Gastroesophageal sphincter (tissue), 4 donors: ENCODE measurements around the gene TMEM26. TPM values are rescaled to one million over a fixed set of nuclear protein-coding genes. Genes with fewer than 3 reads are reported as not detected.

ENCODE experiments used
- ATAC-seq: fragments of 150-250 bp; one replicate; pipeline ENCODE4 v1.9.1; 2016; ENCODE audit warnings: mild to moderate bottlenecking, moderate library complexity
- H3K27ac ChIP-seq, 4 donors: fragments of 200-600 bp; sonication (generic) in 3 of 4; 1 replicate in 3 of 4; 2 replicates in 1 of 4; pipeline ENCODE4 v1.5.1; 2016 to 2019
- H3K27me3 ChIP-seq: fragments of 200-600 bp; sonication (generic); one replicate; pipeline ENCODE4 v1.5.1; 2019
- H3K36me3 ChIP-seq, 2 donors: fragments of 200-600 bp; sonication (generic); one replicate each; pipeline ENCODE4 v1.5.1; 2019; ENCODE audit warnings: control low read depth in 1 of 2
- H3K4me1 ChIP-seq, 3 donors: fragments of 200-600 bp; sonication (generic); 1 replicate in 2 of 3; 2 replicates in 1 of 3; pipeline ENCODE4 v1.5.1; 2016 to 2019; ENCODE audit warnings: control low read depth in 2 of 3
- H3K4me3 ChIP-seq, 2 donors: fragments of 200-600 bp; sonication (generic); one replicate each; pipeline ENCODE4 v1.5.1; 2019; ENCODE audit warnings: mild to moderate bottlenecking in 1 of 2, moderate library complexity in 1 of 2
- H3K9me3 ChIP-seq, 3 donors: fragments of 200-600 bp; sonication (generic); one replicate each; pipeline ENCODE4 v1.5.1; 2017 to 2019; ENCODE audit warnings: control low read depth in 2 of 3
- CTCF ChIP-seq, 4 experiments: fragments of 200-600 bp in 2 of 4; fragments of 450-650 bp in 2 of 4; sonication (generic) in 1 of 4; IDR thresholded peaks; one replicate each; pipeline ENCODE4 v1.5.1; 2017 to 2019; ENCODE audit warnings: antibody characterized with exemption in 4 of 4, mild to moderate bottlenecking in 2 of 4, moderate library complexity in 2 of 4
- EP300 ChIP-seq: sonication (generic); formaldehyde crosslinking; IDR thresholded peaks from one replicate; pipeline ENCODE4 v1.6.1; 2017; ENCODE audit warnings: antibody characterized with exemption, mild to moderate bottlenecking
- POLR2A ChIP-seq, 2 donors: fragments of 450-650 bp; IDR thresholded peaks; one replicate each; pipeline ENCODE4 v1.6.1; 2017; ENCODE audit warnings: antibody characterized with exemption in 2 of 2, mild to moderate bottlenecking in 2 of 2, moderate library complexity in 1 of 2
- POLR2AphosphoS5 ChIP-seq: sonication (generic); formaldehyde crosslinking; IDR thresholded peaks from one replicate; pipeline ENCODE4 v1.6.1; 2017; ENCODE audit warnings: antibody characterized with exemption
- WGBS, 2 donors: methylation state at CpG; one replicate each; pipeline ENCODE4 v1.1.5; 2018; ENCODE audit warnings: low coverage in 1 of 2; 5-methylcytosine and 5-hydroxymethylcytosine counted together
- total RNA-seq, 4 donors: library from RNA; depleted of rRNA; stranded (reverse); fragments of >200 nt; gene quantifications; one replicate each; pipeline ENCODE4 v1.1.0, GENCODE V29; 2016

Gene TMEM26
- total RNA-seq, 4 donors from 2014 or later: 0.12 to 1.7 (median 0.40) TPM; not detected in 1

- Histone ChIP-seq H3K4me3 (no peak overlapping the region), H3K9me3 (no peaks in the 10 kb centered on the region), H3K27me3 (no peaks in the 10 kb centered on the region), H3K4me1 (no peaks in the 10 kb centered on the region), H3K27ac (no peak overlapping the region), H3K36me3 (no peaks in the 10 kb centered on the region)
- TF ChIP-seq POLR2AphosphoS5 (no peak), EP300 (no peak), CTCF (IDR thresholded peaks at IDR 0.05) (no peak), POLR2A (IDR thresholded peaks at IDR 0.05) (no peak)
- WGBS, 2 donors: 62 to 65% methylated on average over 2 of the region's 2 CpGs
- no peak for ATAC-seq
Measured at GRCh38 chr10:61438141-61438988, 14.8 kb downstream of the TMEM26 start.

GRCh38 chr10:61423178-61423577 is 30.0 kb downstream of the TMEM26 start:
- no peak for ATAC-seq
- H3K9me3 ChIP-seq: peaks cover 0 to 50% (median 0%) of the 10 kb centered on the region in 3 donors
- no peak overlapping the region for H3K27ac ChIP-seq
- no peaks in the 10 kb centered on the region for H3K36me3 ChIP-seq
- no peak overlapping the region for H3K4me3 ChIP-seq
- no peak for TF ChIP-seq CTCF (IDR thresholded peaks at IDR 0.05)
- no peak for TF ChIP-seq POLR2AphosphoS5
- no peak for TF ChIP-seq EP300
- no peak for TF ChIP-seq POLR2A (IDR thresholded peaks at IDR 0.05)
- H3K27me3 ChIP-seq: no peaks in the 10 kb centered on the region
- H3K4me1 ChIP-seq: no peaks in the 10 kb centered on the region
- 83 to 100% methylated on average over 1 of the region's 1 CpG for WGBS, 2 donors

- H3K4me1 ChIP-seq: no peaks in the 10 kb centered on the region
- H3K27ac ChIP-seq: no peak overlapping the region
- TF ChIP-seq CTCF (IDR thresholded peaks at IDR 0.05) (no peak), POLR2A (IDR thresholded peaks at IDR 0.05) (no peak), EP300 (no peak), POLR2AphosphoS5 (no peak)
- no peaks in the 10 kb centered on the region for H3K27me3 ChIP-seq
- ATAC-seq: no peak
- no peak overlapping the region for H3K4me3 ChIP-seq
- 85 to 92% methylated on average over 2 of the region's 2 CpGs for WGBS, 2 donors
- peaks cover 0 to 27% (median 0%) of the 10 kb centered on the region in 3 donors for H3K9me3 ChIP-seq
- H3K36me3 ChIP-seq: no peaks in the 10 kb centered on the region
Measured at GRCh38 chr10:61417661-61418060, 35.5 kb downstream of the TMEM26 start.

- no peak for ATAC-seq
- H3K4me1 ChIP-seq: no peaks in the 10 kb centered on the region
Measured at GRCh38 chr10:61415824-61416223, 37.4 kb downstream of the TMEM26 start.

More at GRCh38 chr10:61415824-61416223, 37.4 kb downstream of the TMEM26 start:
- Histone ChIP-seq H3K4me3 (no peak overlapping the region), H3K36me3 (no peaks in the 10 kb centered on the region), H3K27ac (no peak overlapping the region), H3K9me3 (peaks cover 0 to 10% (median 0%) of the 10 kb centered on the region in 3 donors), H3K27me3 (no peaks in the 10 kb centered on the region)
- TF ChIP-seq CTCF (IDR thresholded peaks at IDR 0.05) (no peak), POLR2A (IDR thresholded peaks at IDR 0.05) (no peak), EP300 (no peak), POLR2AphosphoS5 (no peak)
